NCI-H446 (cell line): ENCODE results near the gene RRBP1.

Source experiments
- DNase-seq, 2 experiments: peaks; one replicate each; lab custom pipeline; 2025; lab: John Stamatoyannopoulos, UW

Gene RRBP1

DNA sequence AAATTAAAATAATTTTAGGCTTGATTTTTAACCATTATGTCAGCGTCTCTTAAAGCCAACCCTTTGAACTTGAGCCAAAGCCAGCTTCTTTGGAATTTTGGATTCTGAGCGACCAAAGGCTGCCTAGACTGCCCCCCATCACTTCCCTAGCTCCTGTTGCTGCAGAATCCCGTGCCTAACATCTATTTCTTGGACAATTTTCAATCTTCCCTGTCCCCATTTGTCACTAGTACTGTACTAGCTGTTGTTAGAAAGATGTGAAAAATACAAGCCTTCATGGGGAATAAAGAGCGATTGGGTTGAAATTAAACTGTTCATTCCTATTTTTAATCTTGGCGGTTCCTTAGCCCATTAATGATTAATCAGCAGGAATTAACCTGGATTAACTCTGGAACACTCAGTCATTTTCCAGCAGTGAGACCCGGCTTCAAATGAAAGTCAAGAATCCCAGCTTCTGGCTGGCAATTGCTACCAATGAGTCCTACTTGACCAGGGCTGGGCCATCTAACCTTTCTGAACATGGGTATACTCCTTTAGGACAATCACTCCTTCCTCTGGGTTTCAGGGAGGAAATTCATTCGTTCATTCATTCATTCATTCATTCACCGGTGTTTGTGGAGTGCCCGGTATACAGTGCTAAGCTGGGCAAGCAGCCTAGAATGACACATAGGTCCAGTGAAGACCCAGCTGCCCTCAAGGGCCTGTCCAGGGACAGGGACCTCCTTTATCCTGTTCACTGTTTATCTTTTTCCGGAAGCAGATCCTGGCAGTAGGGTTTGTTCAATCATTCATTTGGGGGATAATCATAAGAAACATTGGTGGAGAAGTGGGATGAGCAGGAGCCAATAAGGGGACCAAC, 1.4 kb upstream of the RRBP1 start:
- no peak for DNase-seq

DNA sequence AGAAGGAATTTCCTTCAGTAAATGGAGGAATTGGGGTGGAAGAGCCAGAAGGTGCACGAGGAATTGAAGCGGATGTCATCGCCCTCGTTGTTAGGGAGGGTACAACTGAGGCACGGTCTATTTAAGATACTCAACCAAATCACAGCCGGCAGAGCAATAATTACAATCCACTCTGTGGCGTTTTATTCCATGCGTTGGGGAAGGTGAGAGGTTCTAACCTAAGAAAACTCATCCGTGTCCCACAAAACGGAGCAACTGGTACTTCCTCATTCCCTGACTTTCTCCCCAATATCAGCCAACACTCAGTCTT, 802 bp upstream of the RRBP1 start:
- no peak for DNase-seq

DNA sequence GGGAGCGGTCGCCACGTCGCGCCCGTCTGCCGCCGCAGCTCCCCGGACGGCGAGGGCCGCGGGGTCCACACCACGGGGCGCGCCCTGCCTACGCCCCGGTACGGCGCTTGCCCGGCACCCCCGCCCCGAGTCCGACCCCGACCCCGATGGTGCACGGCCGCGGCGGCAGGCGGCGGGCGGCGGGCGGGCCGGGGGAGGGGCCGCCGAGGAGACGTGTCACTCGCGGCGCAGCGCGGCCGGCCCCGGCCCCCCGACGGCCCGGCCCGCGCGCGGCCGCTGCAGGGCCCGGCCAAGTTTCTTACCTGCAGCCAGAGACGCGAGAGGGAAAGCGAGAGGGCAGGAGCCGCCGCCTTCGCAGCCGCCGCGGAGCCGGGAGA, 328 bp downstream of the RRBP1 start:
- DNase-seq = no peak

DNA sequence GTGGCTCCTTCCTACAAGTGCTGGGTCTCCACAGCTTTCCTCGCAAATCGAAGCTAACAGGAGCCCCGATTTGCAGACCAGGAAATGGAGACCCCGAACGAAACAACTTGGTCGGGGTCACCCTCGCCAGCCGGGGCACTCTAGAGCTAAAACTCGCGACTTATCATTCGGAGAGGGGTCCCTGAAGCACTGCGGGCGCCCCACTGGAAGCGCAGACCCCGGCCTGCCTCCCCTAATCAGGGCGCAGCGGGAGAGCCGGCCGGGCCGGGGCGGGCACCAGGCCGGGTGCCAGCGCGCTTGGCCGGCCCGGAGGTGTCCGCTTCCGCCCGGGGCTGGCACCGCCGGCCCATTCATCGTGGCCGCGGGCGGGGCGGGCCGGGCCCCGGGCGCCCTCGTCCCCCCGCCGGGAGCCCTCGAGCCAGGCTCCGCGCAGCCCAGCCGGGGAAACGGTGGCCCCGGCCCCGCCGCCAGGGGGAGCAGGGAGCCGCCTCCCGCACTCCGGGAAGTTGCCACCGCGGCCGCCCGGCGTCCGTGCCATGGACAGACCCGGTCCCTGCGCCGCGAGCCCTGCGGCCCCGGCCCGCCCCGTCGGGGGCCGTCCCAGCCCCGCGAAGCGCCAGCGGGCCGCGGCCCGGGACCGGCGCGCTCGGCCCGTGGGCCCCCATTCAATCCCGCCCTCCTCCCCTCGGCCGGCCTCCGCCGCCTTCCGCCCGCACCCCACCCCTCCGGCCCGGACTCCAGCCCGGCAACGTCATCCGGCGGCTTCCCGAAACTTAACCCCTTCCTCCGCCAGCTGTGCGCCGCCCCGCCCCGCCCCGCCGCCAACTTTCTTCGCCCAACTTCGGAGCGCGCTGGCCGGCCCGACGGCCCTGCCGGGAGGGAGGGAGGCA, 961 bp downstream of the RRBP1 start:
- peak; percentile 70 to 78 for DNase-seq

DNA sequence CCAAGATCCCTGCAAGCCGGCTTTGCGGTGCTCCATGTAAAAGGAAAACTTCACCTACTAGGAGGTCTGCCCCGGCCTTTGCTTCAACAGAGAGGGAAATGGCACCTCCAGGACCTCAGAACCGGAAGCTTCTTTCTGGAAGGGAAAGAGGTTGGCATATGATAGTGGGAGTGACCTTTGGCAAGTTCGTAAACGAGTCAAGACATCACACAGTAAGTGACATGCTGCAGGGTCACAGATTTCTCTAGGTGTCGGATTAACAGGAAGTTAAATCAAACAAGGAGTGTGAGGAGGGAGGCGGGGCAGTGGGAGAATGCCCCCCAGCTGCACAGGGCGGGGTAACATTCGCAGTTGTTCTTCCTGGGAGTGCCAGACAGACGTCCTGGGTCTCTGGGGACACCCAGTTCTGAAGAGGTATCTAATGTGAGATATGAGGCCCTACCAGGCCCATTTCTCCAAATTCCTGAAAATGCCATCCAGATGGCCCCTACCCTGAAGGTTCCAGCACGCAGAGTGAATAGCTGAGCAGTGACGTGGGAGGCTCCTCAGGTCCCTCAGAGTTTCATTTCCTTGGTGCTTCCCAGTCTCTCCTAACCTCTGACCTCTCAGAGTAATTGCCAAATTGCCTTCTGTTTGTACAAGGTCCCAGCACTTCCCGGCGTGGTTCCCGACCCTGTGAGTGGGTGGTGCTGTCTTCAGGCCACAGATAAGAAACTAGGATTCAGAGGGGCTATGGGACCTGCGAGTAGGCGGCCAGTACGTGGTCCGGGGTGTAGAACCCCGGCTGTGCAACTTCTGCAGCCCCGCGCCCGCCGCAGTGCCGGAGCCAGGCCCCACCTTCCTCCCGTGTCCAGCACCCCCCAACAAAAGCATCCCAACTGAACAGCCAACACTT, 1.9 kb downstream of the RRBP1 start:
- DNase-seq = no peak

DNA sequence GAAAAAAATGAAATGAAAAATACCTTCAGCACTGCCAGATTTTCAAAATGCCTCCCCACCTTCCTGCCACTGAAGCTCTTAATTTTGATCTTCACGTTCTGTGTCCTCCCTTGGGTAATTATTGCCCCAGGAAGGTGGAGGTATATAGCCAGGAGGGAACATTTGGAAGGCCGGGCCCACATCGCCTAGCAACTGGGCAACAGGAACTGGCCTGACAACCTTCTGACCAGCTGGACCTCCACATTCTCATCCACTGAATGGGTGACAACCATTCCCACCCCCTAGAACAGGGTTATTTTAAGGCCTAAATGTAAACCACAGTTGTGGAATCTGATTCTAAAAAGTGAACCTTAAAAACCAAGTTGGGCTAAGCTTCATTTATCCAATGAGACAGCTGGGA, 3.2 kb downstream of the RRBP1 start:
- no peak for DNase-seq

DNA sequence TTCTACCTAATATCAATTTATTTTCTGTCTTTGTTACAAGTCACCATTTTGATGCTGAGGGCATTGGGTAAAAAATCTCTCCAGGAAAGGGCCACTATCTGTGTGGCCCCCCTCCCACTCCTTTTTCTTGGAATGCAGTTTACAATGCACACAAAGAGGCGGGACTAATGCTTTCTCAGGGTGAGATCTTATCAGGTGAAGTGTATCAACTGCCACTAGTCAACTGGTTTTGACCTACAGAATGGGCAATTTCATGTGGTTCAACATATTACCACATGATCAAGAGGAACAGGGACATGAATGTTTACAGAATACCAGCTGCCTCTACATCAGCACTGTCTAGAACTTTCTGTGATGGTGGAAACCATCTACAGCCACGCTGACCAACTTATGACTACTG, 3.7 kb downstream of the RRBP1 start:
- DNase-seq = no peak

DNA sequence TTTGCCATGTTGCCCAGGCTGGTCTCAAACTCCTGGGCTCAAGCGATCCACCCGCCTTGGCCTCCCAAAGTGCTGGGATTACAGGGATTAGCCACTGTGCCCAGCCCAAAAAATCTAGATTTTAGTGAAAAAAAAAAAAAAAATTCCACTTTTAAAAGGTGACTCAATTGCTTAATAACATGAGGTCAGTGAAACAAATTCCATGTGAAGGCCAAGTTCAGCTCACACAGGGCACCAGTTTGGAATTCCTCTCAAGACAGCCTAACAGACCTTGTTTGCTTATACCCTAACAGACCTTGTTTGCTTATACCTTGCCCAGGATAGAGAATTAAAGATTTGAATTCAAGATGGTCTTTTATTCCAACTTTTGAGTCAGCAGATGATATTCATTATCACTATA, 5.1 kb downstream of the RRBP1 start:
- no peak for DNase-seq

DNA sequence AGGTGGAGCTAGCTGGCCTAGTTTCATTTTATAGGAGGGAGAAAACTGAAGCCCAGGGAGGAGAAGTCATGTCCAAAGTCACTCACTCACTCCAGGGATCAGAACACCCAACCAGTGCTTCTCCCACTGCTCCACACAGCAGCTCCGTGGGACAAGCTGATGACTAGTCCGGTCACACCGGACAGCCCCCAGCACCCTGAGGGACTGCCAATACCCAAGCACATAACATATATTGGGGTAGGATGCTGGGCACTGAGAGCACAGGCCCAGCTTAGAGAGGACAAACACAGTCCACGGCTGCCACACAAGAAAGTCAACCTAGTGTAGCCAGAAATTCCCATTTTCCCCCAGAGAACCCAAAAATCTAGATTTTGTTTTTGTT, 5.7 kb downstream of the RRBP1 start:
- DNase-seq = no peak

DNA sequence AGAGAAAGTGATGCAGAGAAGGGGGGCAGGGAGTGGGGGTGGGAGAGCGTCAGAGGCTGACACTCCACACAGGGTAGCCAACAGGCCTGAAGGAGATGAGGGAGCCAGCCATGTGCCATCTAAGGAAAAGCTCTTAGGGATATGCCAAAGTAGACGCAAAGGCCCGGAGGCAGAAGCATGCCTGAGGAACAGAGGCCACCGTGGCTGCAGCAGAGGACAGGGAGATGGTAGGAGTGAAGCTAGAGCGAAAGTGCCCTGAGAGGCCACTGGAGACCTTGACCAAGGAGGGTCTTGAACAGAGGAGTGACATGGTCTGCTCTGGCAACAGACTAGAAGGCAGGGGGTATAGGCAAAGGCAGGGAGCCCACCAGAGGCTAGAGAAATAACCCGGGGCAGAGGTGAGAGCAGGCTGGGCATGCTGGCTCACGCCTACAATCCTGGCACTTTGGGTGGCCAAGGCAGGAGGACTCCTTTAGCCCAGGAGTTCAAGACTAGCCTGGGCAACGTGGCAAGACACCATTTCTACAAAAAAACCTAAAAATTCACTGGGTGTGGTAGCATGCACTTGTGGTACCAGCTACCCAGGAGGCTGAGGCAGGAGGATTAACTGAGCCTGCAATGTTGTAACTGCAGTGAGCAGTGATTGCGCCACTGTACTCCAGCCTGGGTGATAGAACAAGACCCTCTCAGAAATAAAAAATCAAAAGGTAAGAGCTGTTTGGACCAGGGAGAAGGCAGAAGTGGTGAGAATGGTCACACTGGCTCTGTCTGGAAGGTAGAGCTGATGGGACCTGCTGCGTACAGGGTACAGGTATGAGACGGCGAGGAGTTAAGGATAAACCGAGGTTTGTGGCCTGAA, 6.3 kb downstream of the RRBP1 start:
- DNase-seq = no peak

DNA sequence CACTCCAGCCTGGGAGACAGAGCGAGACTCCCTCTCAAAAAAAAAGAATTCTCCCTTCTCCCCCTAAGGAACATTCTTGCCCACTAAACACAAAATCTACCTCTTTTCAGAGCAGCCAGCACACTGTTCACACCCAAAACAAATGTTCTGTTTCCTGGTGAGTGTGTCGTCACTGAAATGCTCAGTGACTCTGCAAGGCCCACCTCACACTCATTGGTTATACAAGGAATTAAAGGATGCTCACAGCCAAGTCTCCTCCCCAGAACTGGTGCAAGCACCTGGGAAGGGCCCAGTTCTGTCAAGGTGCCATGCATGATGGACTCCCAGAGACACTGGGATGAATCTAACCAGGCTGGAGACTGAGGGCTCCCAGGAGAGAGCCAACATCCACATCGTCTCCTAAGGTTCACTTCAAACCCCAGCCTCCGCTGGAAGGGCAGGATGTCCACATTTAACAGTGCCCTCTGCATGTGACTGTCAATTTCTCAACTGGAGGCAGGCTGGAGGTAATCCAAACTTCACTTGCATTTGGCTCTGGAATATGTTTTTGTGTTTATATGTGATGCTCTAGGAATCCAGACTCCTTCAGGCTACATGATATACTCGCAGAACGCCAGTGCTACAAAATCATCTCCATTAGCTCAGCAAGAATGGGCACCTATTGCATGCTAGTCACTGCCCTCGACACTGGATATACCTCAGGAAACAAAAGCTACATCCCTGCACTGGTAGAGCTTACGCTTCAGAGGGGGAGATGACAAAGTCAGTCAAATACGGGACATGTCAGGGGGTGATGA, 7.1 kb downstream of the RRBP1 start:
- DNase-seq = no peak

DNA sequence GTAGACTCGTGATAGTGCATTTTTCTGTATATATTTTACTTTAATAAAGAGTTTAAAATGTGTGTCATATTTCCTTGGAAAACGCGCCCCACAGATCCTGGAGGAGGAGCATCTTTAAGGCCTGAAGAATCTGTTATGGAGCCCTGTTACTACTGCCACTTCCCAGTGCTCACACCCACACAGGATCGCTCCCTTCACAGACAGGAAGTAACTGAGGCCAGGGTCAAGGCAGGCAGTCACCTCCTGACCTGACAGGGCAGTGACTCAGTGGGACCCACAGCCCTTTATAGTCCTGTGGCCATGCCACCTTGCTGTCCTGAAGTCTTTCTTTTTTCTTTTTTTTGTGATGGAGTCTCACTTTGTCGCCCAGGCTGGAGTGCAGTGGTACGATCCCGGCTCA, 9.0 kb downstream of the RRBP1 start:
- DNase-seq = no peak

DNA sequence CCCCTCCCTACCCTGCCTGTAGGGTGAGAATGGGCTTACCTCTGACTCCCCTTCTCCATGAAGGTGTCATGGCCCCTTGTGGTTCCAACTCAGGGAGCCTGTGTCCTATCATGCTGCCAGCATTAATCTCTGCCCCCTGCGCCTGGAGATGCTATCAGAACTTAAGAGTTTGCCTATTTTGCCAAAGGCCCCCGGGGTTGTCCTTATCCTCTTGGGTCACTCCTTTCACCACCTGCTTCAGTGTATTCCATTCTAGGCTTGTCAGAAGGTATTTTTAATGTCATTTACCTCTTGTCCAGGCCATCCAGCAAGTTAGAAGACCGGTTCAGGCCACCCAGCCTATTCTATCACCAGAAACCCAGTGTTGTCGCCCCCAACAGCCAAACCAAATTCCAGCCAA, 10.5 kb downstream of the RRBP1 start:
- DNase-seq = no peak

DNA sequence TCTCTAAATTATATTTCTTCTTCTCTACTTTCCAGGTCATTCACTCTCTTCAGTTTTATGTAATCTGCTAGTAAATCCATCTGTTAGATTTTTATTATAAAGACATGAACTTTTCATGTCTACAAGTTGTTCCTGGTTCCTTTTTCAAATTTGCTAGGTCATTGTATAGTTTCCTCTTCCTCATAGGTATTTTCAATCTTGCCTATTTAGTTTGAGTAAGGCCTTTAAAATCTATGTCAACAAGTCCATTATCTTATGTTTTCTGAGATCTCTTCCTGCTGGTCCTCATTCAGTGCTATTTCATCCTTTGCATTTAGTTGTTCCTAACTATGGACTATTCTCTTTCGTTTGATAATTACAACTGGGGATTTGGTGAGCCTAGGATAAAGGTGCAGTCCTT, 11.0 kb downstream of the RRBP1 start:
- DNase-seq = no peak

DNA sequence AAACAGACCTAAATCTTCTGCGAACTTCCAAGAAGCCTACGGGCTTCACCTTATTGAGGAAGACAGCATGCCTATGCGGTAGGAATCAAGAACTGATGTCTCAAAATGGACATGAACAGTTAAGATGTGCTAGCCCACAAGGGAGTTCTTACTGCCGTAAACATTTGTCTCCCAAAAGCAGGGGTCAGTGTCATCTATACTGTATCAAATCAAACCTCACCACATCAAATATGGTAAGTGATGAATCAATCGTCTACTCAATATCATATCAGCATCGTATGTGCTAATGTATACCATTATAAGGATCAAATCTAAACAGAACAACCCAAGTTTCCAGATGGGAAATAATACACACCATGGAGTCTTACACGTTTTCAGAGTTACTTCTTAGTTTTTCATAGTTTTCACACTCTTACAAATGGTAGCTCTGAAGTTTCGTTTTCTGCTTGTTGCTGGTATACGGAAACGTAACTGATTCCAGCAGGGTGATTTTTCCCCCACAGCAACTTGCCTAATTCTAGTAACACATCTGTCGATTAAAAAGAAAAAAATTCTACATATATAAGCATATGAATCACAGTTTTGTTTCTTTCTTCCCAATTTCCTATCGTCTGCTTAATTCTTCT, 12.6 kb downstream of the RRBP1 start:
- no peak for DNase-seq

DNA sequence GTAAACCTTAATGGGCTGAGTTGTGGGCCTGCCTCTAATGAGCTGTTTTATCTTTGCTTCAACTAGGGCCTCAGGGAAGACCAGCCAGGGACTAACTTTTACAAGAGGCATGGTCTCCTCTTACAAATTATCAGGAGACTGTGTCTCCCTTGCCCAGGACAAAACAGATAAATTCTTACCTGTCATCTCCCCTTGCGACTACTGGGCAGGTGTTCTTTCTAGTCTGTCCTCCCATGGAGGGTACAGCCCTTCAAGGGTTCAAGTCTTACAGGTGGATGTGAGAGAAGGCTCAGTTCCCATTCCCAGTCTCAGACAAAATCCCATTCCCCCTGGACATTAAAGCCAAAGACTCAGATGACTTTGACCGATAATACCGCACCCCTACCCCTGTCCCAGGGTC, 13.6 kb downstream of the RRBP1 start:
- DNase-seq = no peak

DNA sequence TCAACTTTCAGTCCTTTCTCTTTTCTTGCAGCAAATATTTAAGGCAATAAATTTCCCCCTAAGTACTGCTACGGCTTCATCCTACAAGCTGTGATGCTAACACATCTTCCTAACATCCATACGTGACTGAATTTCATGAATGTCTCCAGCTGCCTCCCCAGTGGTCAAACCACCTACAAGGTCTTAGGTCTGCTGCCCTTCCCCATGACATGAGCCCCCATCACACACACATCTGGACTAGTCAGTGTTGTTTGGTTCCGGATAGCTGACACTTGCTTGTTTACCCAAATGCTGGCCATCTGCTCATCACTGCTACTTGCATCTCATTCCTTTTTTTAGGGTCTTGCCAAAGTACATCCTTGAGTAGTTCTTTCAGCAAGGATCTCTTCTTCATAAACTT, 14.6 kb downstream of the RRBP1 start:
- DNase-seq = no peak

DNA sequence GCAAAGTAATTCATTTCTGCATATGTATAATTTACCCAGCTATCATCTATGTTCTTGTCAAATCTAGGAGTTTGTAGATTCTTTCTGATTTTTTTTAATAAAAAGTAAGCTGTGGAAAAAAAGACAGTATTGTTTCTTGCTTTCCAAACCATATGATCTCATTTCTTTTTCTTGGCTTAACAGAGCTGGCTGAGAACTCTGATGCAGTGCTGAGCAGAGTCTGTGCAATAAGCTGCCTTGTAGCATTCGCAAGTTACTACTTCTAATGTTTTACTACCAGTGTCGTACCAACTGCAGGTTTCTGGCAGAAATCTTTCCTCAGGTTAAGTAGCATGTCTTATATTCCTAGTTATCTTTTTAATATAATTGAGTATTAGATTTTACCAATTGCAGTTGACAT, 15.6 kb downstream of the RRBP1 start:
- no peak for DNase-seq

DNA sequence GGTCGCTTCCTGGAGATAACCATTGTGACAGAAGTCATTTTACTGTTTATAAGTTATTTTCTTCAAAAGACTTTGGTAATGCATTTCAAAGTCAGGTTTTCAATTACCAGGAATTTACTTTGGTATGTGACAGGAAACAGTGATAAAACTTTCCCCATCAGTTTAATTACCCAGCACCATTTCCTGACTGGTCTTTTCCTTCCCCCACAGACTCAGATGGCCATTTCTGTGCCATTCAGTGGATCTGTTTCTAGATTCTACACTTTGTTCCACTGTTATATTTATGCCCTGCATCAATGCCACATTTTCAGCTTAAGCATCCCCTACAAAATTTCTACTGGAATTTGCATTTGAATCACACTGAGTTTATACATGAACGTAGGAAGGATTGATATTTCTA, 16.3 kb downstream of the RRBP1 start:
- DNase-seq = no peak

DNA sequence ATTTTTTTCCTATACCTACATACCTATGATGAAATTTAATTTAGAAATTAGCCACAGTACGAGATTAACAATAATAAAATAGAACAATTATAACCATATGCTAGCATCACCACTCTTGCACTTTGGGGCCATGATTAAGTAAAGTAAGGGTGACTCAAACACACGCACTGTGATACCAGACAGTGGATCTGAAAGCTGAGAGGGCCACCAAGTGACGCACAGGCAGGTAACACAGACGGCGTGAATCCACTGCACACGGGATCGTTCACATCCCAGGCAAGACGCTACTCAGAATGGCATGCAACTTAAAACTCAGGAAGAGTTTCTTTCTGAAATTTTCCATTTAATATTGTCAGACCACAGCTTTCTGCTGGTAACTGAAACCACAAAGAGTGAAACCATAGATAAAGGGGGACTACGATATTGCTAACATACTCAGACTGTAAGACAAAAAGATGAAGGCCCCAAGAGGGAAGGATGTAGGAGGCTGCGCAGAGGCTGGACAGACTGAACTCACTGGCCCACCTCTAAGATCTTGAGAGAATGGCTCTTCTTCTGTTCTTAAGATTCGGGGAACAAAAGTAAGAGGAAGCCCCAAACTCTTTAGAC, 17.9 kb downstream of the RRBP1 start:
- DNase-seq = no peak
